ENCODE results near the gene PTPRM. TPM values are rescaled to one million over a fixed set of nuclear protein-coding genes. Genes with fewer than 3 reads are reported as not detected.

The PTPRM gene
- total RNA-seq, 1 donor from 2014 or later: 133 TPM

DNA sequence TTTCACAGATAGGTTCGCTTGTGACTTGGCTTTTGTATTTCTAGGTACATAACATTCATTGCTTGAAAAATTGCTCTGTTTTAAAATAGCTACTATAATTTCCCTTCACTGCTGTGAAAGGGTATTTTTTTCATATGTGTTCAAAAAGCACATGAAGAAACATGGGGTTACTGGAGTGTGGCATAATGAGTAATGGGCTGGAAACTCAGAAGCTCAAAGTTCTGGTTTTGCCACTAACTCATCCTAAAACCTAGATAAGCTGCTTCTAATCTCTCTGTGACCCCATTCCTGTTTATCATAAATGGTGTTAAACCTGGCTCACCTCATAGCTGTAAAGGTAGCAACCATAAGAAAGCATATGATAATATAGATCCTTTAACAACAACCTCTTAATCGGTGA lies 319.3 kb downstream of the PTPRM start:
- DNase-seq (ENCODE audit: low spot score): no peak

DNA sequence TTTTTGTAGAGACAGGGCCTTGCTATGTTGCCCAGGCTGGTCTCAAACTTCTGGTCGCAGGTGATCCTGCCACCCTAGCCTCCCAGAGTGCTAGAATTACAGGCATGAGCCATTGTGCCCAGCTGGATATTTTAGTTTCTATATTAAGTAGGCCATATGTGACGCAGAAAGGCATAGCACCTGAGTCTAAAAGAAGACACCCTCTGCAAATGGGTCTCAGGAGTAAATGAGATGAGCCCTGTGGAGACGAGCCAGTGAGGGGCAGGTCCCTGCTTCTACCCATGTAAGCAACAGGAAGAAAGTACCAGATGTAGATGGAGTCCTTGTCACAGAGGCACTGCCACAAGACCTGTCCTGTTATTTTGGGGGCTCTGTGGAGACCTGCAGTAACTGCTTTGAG lies 322.4 kb downstream of the PTPRM start:
- no peak for DNase-seq (ENCODE audit: low spot score)

DNA sequence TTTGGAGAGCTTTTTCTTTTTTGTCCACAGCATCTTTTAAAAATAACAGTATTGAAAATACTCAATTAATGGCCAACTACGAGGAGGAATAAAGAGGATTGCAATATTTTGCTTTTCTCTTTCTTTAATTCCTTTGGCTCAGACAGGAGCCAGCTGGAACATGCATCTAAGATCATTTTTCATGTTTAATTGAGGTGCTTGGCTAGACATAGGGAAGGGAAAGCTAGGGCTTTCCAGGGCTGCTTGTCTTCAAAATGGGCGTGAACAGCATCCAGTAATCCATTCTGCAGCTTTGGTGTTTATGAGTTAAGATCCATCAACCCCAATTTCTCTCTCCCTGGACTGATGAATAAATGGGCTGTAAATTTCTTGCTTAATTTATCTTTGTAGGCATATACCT lies 323.0 kb downstream of the PTPRM start:
- DNase-seq (ENCODE audit: low spot score): no peak

DNA sequence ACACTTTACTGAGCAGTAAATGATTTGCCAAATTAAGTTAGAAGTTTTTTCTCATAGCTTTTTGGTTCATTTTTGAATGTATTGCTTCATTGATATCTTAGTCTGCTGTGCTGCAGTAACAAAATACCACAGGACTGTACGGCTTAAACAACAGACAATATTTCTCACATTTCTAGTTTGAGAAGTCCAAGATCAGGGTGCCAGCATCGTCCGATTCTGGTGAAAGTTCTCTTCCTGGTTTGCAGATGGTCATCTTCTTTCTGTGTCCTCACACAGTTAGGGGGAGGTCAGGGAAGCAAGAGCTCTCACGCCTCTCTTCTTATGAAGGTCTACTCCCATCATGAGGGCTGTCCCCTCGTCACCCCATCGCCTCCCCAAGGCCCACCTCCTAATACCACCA lies 325.4 kb downstream of the PTPRM start:
- DNase-seq (ENCODE audit: low spot score): no peak

DNA sequence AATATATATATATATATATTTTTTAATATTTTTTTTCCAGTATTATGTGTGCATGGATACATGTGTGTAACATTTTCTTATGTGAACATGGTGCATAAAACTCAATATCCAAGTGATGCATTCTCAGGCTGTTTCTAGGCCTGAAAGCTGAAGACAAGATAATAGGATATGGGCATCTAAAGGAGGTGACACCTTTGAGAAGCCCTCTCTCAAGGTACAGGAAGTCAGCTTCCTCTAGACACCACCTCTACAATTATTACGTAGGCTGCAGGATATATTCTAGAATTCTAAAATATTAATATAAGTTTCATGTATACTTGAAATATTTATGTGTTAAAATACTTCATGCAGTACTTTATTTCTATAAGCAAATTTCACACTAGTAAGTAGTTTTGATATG lies 327.5 kb downstream of the PTPRM start:
- no peak for DNase-seq (ENCODE audit: low spot score)

DNA sequence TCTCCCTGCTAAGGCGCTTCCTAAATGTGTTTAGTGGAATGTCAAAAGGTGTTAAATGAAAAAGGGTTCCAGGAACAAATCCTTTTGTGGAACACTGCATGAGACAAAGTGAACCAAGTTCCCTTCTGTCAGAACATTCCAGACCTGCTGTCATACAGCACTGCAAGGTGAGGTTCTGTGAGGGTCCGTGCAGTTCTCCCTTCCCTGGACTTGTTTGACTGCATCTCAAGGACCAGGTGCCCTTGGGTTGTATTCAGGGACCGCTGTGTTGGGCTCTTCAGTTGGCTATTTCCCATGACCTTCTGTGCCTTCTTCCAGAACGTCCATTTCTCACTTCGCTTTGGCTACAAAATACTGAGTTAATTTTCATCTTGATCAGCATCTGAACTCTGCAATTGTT lies 328.2 kb downstream of the PTPRM start:
- no peak for DNase-seq (ENCODE audit: low spot score)

DNA sequence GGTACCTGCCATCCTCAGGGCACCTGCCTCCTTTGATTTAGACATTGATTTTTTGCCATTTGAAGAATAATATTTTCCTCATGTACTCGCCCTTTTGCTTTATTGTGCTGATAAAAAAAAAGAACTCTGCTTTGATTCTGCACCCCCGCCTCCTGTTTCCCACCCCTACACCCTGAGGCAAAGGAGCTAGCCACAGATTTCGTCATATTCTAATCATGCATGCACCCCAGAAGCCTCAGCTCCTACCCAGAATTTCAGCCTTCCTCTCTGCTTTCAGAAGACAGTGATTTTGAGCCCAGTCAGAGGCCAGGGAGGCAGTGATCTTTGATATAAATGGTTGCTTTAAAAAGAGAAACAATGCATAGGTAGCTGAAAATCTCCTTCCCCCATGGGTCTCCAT lies 329.0 kb downstream of the PTPRM start:
- DNase-seq (ENCODE audit: low spot score): no peak

DNA sequence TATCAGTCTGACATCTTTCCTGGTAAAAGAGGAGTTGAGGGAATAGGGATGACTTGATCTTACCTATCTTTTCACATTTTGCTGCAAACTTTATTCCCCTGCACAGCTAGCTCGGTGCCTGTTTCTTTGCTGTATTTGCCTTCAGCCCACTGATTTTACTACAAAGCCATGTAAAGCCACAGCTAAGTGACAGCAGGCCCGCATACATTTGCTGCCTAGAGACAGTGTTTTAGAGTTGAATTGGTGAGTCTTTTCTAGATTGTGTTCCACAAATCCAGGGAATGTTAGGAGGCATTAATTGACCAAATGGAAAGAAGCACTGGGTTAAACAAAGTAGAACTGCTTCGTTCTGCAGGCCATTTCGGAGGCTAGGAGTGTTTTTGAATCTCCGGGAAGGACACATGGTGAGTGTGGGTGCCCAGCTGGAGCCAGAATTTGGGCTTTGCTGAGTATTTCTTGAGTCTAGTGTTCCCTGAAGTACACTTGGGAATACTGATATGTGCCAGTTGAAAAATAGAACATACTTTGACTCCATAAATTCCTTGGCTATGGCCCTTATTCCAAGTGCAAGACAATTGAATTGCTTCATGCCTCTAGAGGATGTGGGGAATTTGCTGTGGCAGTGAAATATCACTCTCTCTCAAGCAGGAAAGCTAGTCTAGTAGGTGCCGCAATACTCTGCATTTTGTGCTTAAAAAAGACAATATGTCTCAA lies 329.8 kb downstream of the PTPRM start:
- no peak for DNase-seq (ENCODE audit: low spot score)

DNA sequence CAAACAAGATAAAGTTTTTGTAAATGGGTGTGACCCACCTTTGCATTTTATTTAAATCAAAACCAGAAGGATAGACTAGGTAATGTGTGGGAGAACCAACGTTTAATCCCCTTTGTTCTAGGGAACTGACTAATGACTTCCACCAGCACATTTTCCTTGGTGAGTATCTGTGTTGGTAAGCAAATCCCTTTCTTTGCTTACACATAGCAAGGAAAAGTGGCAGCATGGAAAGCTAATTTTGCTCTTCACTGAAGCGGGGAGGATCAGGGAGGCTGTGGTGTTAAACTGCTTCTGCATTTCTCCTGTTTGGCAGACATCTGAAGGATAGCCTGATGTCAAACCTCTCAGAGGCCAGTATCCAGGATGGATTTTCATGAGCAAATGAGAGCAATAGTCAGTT lies 331.1 kb downstream of the PTPRM start:
- no peak for DNase-seq (ENCODE audit: low spot score)

DNA sequence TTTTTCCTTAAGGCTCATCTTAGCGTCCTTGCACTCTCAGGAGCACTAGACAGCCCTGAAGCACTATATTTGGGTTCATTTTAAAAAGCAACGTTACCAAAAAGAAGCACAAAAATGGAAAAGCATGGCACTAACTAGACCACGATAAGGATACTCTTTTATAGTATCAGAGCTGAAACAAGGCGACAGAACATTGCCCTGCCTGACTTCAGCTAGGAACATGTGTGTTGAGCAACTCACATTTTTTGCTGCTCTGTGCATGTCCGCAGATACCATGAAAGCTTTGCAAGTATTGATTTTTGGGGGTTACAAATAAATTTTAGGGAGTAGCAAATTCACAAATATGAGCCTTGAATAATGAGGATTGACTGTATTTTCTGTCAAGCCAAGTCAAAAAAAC lies 332.0 kb downstream of the PTPRM start:
- DNase-seq (ENCODE audit: low spot score): no peak

DNA sequence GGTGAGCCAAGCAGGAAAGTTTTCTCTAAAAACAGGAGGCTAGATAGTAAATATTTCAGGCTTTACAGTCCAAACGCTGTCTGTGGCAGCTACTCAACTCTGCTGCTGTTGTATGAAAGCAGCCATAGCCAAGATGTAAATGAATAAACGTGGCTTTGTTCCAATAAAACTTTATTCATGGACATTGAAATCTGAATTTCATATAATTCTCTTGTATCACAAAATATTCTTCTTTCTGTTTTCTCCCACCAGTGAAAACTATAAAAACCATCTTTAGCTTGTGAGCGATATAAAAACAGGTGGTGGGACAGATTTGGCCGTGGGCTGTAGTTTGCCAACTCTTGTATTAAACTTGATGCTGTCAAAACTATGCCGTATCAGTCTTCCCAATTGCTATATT lies 333.0 kb downstream of the PTPRM start:
- no peak for DNase-seq (ENCODE audit: low spot score)

DNA sequence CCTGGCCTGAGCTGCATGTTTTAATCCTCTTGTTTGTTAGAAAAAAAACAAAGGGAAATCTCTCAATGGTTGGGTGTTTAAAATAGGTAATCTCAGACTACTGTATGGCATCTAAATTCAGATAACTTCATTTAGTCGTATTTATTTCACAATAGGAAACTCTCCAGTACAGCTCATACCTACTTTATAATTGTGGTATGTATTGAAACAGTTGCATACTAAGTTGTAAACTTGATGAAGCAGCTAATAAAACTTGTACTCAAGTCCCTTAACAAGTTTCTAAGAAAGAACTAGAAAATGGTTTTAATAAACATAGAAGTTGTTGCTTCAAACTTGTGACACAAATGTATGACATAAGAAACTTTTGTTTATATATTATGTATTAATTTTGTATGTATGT lies 334.5 kb downstream of the PTPRM start:
- DNase-seq (ENCODE audit: low spot score): no peak

DNA sequence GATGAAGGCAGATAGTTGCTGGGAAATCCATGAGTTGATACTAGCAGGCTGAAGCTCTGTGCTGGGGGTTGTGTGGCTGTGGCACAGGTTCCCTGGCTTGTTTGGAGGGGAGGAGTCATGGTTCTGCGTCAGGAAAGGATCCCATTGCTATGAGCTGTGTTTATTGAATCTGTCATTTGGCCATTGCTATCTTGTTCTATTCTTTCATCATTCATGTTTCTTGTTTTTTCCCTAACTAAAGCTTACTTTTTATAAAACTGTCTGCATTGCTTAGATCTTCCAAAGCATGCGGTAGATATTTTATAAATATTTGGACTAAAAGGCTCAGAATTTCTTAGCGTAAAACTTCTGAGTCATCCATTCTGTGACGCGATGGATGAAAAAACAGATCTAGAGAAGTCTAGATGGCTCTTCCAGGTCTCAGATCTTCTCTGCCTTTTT lies 335.3 kb downstream of the PTPRM start:
- DNase-seq (ENCODE audit: low spot score): no peak

DNA sequence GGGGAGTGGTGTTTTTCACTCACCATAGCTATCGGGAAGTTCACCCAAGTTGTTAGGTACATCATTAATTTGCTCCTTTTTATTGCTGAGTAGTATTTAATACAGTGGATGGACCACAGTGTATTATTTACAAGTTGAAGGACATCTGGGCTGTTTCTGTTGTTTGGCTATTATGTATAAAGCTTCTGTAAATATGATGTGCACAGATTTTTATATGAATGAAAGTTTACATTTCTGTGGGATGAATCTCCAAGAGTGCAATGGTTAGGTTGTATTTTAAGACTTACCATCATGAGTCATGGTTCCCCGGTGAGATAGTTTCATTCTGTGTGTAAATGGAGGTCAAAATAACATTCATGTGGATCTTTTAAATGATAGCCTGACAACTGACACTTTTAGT lies 337.4 kb downstream of the PTPRM start:
- DNase-seq (ENCODE audit: low spot score): no peak

DNA sequence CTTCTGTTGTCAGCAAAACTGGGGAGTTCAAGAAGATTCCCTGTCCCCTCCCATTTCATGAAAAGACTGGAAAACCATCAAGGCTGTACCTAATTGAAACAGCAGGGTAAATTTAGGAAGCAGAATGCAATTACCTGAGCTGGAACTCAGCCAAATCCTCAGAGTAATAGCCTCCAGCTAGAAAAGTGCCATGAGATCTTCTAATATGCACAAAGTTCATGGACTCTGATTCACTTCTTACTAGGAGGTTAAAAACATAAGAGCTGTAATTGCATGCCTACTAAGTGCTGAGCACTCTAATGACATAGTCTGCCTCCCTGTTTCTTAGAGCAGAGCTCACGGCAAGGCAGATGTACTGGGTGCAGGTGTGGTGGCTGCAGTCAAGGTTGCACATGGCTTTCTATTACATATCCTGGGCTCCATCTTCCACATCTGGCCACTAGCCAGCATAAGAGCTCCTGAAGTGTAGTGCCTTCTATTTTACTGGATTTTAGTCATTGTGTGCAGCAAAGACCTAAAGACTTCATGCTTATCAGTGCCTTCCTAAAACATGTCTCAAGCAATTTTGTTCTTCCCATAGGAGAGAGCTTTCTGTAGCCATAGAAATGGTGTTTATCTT lies 341.7 kb downstream of the PTPRM start:
- DNase-seq (ENCODE audit: low spot score): no peak

DNA sequence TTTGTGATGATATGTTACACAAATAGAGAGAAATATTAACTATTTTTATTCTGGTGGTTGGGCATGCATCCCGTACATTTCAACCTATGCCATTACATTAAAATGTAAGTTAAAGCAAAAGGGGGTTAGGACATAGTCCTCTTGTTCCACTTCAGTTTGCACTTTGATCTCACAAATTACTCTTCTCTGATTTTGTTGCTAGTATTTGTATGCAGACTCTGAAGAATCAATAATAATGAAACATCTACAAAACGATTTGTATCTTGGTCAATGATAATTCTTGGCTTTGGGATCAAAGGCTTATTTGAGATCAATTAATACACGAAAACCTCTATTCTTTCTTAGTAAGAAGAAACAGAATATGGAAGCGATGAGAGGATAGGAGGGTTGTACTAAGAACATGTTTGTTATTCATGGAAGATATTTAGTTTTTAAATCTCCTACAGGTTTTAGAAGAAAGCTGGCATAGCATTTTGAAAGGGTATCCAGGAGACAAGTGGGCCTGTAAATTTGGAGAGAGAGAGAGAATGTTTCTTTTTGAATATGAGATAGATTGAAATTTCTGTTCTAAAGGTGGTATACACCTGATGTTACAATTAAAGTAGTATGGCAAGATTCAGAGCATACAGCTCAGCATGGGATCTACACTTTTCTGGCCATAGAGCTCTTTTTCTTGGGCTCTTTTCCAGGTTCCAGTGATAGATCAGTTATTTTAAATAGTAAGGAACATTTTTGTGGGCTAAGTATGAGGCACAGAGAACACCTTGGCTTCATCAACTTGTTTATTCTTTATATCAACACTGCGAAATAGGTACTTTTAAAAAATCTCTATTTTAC lies 347.9 kb downstream of the PTPRM start:
- no peak for DNase-seq (ENCODE audit: low spot score)

DNA sequence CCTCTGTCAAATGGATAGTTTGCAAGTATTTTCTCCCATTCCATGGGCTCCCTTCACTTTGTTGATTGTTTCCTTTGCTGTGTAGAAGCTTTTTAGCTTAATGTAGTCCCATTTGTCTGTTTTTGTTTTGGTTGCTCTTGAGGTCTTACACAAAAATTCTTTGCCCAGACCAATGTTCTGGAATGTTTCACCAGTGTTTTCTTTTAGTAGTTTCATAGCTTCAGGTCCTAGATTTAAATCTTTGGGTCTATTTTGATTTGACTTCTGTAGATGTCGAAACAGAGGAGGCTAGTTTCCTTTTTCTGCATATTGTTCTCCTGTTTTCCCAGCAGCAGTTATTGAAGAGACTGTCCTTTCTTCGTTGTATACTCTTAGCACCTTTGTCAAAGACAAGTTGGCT lies 351.6 kb downstream of the PTPRM start:
- DNase-seq (ENCODE audit: low spot score): no peak

DNA sequence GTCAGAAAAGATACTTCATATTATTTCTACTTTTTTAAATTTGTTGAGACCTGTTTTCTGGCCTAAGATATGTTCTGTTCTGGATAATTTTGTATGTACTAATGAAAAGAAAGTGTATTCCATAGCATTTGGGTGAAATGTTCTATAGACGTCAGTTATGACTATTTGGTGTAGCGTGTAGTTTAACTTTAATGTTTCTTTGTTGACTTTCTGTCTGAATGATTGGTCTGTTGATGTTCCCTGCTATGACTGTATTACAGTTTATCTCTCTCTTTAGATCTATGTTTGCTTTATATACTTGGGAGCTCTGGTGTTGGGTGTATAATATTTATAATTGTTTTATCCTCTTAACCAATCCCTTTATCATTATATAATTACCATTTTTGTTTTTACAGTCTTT lies 352.4 kb downstream of the PTPRM start:
- no peak for DNase-seq (ENCODE audit: low spot score)

DNA sequence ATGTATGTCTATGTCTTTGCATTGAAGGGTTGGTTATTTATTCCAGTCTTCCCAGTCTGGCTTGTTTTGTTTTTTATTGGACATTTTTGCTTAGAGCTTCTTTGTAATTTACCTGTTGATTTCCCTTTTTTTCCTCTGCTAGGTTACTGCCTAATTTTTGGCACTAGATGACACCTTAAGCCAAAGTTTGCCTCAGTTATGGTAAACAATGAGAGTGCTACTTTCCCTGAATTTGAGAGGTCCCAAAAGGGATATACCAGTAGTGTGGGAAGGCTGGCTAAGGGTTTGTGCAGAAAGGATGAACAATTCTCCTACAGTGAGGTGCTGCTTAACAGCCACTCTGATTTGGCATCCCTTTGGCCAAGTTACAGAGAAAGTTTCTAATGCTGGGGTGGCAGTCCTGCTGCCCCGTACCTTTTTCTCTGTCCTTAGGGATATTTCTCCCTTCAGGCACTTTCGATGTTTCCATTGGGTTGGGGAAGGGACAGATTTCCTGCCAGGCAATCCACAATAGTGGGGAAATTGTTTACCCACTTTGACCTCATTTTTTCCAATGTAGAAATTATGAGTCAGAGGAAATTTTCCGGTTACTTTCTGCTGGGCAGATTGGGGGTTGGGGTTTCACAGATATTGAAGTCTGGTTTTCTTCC lies 354.9 kb downstream of the PTPRM start:
- DNase-seq (ENCODE audit: low spot score): no peak

DNA sequence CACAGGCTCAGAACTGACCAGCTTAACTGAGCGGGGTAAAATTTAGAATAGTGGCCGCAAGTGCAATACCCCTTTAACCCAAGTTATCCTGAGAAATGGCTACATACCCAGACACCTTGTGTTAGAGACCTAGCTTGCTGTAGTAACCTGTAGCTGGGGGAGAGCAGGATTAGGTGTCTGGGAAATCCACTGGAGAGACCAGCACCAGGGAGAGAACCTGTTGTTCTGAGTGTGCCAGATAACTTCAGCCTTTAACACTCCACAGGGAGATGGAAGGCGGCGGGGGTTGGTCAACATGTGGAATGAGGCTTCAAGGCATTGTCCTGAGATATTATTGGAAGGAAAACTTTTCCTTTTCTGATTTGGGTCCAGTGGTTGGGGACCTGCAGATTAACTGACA lies 356.0 kb downstream of the PTPRM start:
- no peak for DNase-seq (ENCODE audit: low spot score)

DNA sequence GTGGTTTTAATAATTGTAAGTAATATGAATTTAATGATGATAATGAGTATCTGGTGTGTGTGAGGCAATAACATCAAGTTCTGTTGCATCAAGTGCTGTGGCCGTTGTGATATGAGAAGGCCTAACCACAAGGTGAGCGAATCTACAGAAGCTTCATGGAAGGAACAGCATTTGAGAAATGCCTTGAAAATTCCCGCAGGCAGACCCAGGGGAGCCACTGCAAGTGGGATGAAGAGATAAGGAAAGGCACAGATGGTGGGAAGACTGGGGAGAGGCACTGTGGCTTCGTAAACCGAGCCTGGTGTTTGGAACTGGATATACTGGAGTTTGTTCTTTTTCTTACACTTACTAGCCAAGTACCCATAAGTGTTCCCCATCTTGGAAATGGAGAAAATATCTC lies 357.5 kb downstream of the PTPRM start:
- DNase-seq (ENCODE audit: low spot score): no peak

DNA sequence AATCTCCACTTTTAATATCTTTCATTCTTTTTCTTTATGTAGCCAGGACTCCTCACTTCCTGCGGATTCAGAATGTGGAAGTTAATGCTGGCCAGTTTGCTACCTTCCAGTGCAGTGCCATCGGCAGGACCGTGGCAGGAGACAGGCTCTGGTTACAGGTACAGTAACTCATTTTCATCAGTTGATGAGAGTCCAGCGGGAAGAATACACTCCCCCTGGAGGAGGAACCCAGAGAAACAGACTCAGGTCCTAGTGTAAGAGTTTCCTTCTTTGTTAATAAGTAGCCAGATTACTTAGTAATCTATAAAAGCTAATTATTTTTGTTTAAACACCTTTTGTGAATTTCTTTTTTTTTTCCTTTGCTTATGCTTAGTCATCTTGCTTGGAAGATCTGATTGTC lies 359.4 kb downstream of the PTPRM start:
- no peak for DNase-seq (ENCODE audit: low spot score)
